ENCODE measurements around the gene DIO2. TPM values are rescaled to one million over a fixed set of nuclear protein-coding genes. Genes with fewer than 3 reads are reported as not detected.

DIO2 gene
- 9.2 to 14.0 TPM (median 10.1 TPM) in 5 replicates for total RNA-seq (2022; extraction: Qiagen RNA extraction; ENCODE audit: low read depth)

DNA sequence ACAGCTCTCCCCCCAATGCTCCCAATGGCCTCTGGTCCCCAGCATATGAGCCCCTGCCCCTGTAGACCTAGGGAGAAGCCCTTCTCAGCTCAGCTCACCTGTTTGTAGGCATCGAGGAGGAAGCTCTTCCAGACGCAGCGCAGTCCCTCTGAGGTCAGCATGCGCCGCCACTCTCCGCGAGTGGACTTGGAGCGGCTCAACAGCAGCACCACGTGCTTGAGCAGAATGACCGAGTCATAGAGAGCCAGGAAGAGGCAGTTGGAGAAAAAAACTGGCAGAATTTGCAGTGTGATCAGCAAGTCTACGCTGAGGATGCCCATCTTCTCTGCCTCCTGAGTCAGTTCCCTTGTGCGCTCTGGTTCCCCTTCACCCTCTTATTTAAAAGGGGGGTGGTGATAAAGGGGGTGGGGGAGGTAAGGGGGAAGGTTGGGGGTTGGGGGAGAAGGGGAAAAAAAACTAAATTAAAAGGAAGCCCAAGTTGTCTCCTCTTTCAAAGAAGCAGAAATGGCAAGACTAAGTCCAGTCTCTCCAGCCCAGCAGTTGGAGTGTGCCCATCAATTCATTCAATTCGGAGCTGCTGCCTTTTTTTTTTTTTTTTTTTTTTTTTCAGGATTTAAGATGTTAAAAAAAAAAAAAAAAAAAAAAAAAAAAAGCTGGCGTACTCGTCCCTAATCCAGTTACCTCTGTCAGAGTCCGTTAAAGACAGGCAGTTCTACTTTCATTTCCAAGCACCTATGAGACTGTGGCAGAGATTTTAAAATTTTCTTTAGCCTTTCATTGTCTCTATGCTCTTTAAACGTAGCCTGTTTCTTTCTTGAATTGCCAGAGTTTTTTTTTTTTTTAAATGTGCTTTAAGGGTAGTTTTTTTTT, at the start of gene DIO2:
Gene DIO2, minus strand, starts transcription at position 352 of the 870 bp plus-strand sequence. Its CDS starts 32 bp downstream, at position 320.

All from A549 treated with CpdA at 1 μM for 4 hours (cell line).